HEK293 (cell line): ENCODE results near the gene WDR7.

Source experiments
- CTCF ChIA-PET: fragments of 350-600 bp; formaldehyde crosslinking; extraction: SDS; loops from one replicate; lab custom pipeline; 2021; ENCODE audit warnings: antibody characterized with exemption; lab: Yijun Ruan, JAX
- POLR2A ChIA-PET: fragments of 300-600 bp; formaldehyde crosslinking; extraction: SDS; loops from one replicate; lab custom pipeline; 2020; ENCODE audit warnings: antibody characterized with exemption, inconsistent platforms; lab: Yijun Ruan, JAX
- H3K27ac ChIP-seq: fragments of 200-500 bp; sonication (Bioruptor generic); 2 replicates; pipeline ENCODE4 v1.5.1; 2014; ENCODE audit warnings: low read depth, low read length, control low read depth, inconsistent platforms; ENCODE audit errors: extremely low read depth
- H3K36me3 ChIP-seq, 2 experiments: fragments of 200-500 bp in 1 of 2; sonication (Bioruptor generic) in 1 of 2; 1 replicate in 1 of 2; 2 replicates in 1 of 2; pipeline ENCODE4 v1.5.1; 2014 to 2017; ENCODE audit warnings: inconsistent platforms in 2 of 2, low read length in 2 of 2; ENCODE audit not compliant: control insufficient read depth in 2 of 2, insufficient read depth in 1 of 2
- H3K4me1 ChIP-seq: fragments of 200-500 bp; sonication (Bioruptor generic); 2 replicates; pipeline ENCODE4 v1.5.1; 2014; ENCODE audit warnings: mild to moderate bottlenecking, low read length, inconsistent platforms; ENCODE audit not compliant: control insufficient read depth, insufficient read depth
- H3K4me3 ChIP-seq: 2 replicates; pipeline ENCODE4 v1.5.1; 2011; ENCODE audit warnings: low read depth, mild to moderate bottlenecking, control low read depth, low read length, moderate library complexity
- H3K9me3 ChIP-seq: fragments of 200-500 bp; sonication (Bioruptor generic); 2 replicates; pipeline ENCODE4 v1.5.1; 2014; ENCODE audit warnings: low read depth, low read length, inconsistent platforms; ENCODE audit not compliant: control insufficient read depth, insufficient read depth
- PRDM10 ChIP-seq: fragments of 450-650 bp; formaldehyde crosslinking; IDR thresholded peaks from 2 replicates; pipeline ENCODE4 v1.5.1; 2016; ENCODE audit warnings: missing biosample characterization, missing genetic modification characterization
- SETDB1 ChIP-seq: IDR thresholded peaks from one replicate; pipeline ENCODE4 v1.6.1; 2017; ENCODE audit warnings: mild to moderate bottlenecking, low read length, moderate library complexity, mixed read lengths; ENCODE audit not compliant: insufficient read length
- SP3 ChIP-seq: fragments of 450-650 bp; formaldehyde crosslinking; IDR thresholded peaks from 2 replicates; pipeline ENCODE4 v1.5.1; 2016; ENCODE audit warnings: missing biosample characterization, missing genetic modification characterization
- ZBTB7A ChIP-seq: fragments of 450-650 bp; formaldehyde crosslinking; IDR thresholded peaks from 2 replicates; pipeline ENCODE4 v1.5.1; 2016; ENCODE audit warnings: low read depth, missing biosample characterization, missing genetic modification characterization
- ZFP69B ChIP-seq: fragments of 450-650 bp; formaldehyde crosslinking; IDR thresholded peaks from 2 replicates; pipeline ENCODE4 v1.5.1; 2016; ENCODE audit warnings: missing biosample characterization, missing genetic modification characterization
- ZIC2 ChIP-seq: fragments of 450-650 bp; formaldehyde crosslinking; IDR thresholded peaks from 2 replicates; pipeline ENCODE4 v1.5.1; 2016; ENCODE audit warnings: missing biosample characterization, missing genetic modification characterization
- ZNF155 ChIP-seq: fragments of 450-650 bp; formaldehyde crosslinking; IDR thresholded peaks from 2 replicates; pipeline ENCODE4 v1.5.1; 2016; ENCODE audit warnings: missing biosample characterization, missing genetic modification characterization
- ZNF223 ChIP-seq: fragments of 450-650 bp; formaldehyde crosslinking; IDR thresholded peaks from 2 replicates; pipeline ENCODE4 v1.5.1; 2016; ENCODE audit warnings: missing biosample characterization, missing genetic modification characterization
- ZNF274 ChIP-seq, 2 experiments: fragments of 200-500 bp in 1 of 2; fragments of 450-650 bp in 1 of 2; sonication (Bioruptor generic) in 1 of 2; formaldehyde crosslinking in 1 of 2; IDR thresholded peaks; 2 replicates each; pipeline versions ENCODE4 v1.5.1 to v1.6.1; 2014 to 2016; ENCODE audit warnings: borderline replicate concordance in 1 of 2, inconsistent platforms in 1 of 2, low read length in 1 of 2, missing biosample characterization in 1 of 2, missing genetic modification characterization in 1 of 2
- ZNF354C ChIP-seq: fragments of 450-650 bp; formaldehyde crosslinking; IDR thresholded peaks from 2 replicates; pipeline ENCODE4 v1.5.1; 2016; ENCODE audit warnings: missing biosample characterization, missing genetic modification characterization, low read depth, borderline replicate concordance
- ZNF404 ChIP-seq: fragments of 450-650 bp; formaldehyde crosslinking; IDR thresholded peaks from 2 replicates; pipeline ENCODE4 v1.5.1; 2017; ENCODE audit warnings: missing biosample characterization, missing genetic modification characterization
- ZNF416 ChIP-seq: fragments of 450-650 bp; formaldehyde crosslinking; IDR thresholded peaks from 2 replicates; pipeline ENCODE4 v1.5.1; 2016; ENCODE audit warnings: missing biosample characterization, missing genetic modification characterization
- ZNF48 ChIP-seq: fragments of 450-650 bp; formaldehyde crosslinking; IDR thresholded peaks from 2 replicates; pipeline ENCODE4 v1.5.1; 2016; ENCODE audit warnings: missing biosample characterization, missing genetic modification characterization
- ZNF585B ChIP-seq: fragments of 450-650 bp; formaldehyde crosslinking; IDR thresholded peaks from 2 replicates; pipeline ENCODE4 v1.5.1; 2016; ENCODE audit warnings: missing biosample characterization, missing genetic modification characterization
- ZNF701 ChIP-seq: fragments of 450-650 bp; formaldehyde crosslinking; IDR thresholded peaks from 2 replicates; pipeline ENCODE4 v1.5.1; 2016; ENCODE audit warnings: missing biosample characterization, missing genetic modification characterization
- ZNF747 ChIP-seq: fragments of 450-650 bp; formaldehyde crosslinking; IDR thresholded peaks from 2 replicates; pipeline ENCODE4 v1.5.1; 2016; ENCODE audit warnings: missing biosample characterization, missing genetic modification characterization
- ZNF837 ChIP-seq: fragments of 450-650 bp; formaldehyde crosslinking; IDR thresholded peaks from 2 replicates; pipeline ENCODE4 v1.5.1; 2016; ENCODE audit warnings: missing biosample characterization, missing genetic modification characterization
- ZSCAN16 ChIP-seq: fragments of 450-650 bp; formaldehyde crosslinking; IDR thresholded peaks from 2 replicates; pipeline ENCODE4 v1.5.1; 2016; ENCODE audit warnings: missing biosample characterization, missing genetic modification characterization
- TF ChIP-seq, protein P1 (sequence below): fragments of 450-650 bp; IDR thresholded peaks from 2 replicates; pipeline ENCODE4 v1.5.1; 2018; ENCODE audit warnings: missing biosample characterization, mild to moderate bottlenecking, missing genetic modification characterization
- TF ChIP-seq, protein P2 (sequence below): fragments of 450-650 bp; formaldehyde crosslinking; IDR thresholded peaks from 2 replicates; pipeline ENCODE4 v1.5.1; 2016; ENCODE audit warnings: missing biosample characterization, missing genetic modification characterization
- TF ChIP-seq, protein P3 (sequence below): fragments of 450-650 bp; formaldehyde crosslinking; IDR thresholded peaks from 2 replicates; pipeline ENCODE4 v1.5.1; 2016; ENCODE audit warnings: missing biosample characterization, missing genetic modification characterization, borderline replicate concordance
- TF ChIP-seq, protein P4 (sequence below): fragments of 450-650 bp; formaldehyde crosslinking; IDR thresholded peaks from 2 replicates; pipeline ENCODE4 v1.5.1; 2016; ENCODE audit warnings: missing biosample characterization, missing genetic modification characterization

Gene WDR7

DNA sequence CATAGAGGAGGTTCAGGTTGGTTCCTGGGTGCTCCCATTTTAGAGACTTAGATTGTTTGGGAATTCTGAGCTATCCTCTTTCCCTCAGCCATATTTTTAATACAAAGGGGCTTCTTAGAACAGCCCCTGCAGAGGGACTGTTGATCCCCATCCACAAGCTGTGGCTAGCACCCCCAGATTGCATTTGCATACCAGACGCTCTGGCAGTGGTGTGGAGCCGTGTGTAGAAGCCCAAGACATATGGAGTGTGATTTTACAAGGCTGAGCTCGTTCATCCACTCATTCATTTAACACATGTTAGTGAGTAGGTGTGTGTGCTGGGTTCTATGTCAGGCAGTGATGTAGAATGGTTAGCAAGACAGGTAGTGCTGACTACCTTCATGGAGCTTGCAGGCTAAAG, 329.0 kb downstream of the WDR7 start:
- ChIA-PET POLR2A (interaction anchor here (0.6 kb wide), 1 partner anchor 32 kb away, joined by 3 read pairs; no protein-coding TSS in a partner anchor), CTCF (interaction anchor here (0.6 to 1.0 kb wide), 2 partner anchors 190 to 1801 kb away, joined by 3 read pairs; no protein-coding TSS in a partner anchor)
- Histone ChIP-seq H3K4me1 (peaks cover 23% of the 10 kb centered on the region), H3K27ac (no peak overlapping the region), H3K36me3 (no peaks in the 10 kb centered on the region), H3K4me3 (no peak overlapping the region), H3K9me3 (no peaks in the 10 kb centered on the region)
- no peak for TF ChIP-seq ZIC2 (tag by site-specific recombination)
- no peak for TF ChIP-seq ZNF747
- TF ChIP-seq ZBTB7A (tag by site-specific recombination), result no peak
- TF ChIP-seq ZNF416, result no peak

GRCh38 chr18:56982766-56983165, 331.6 kb downstream of the WDR7 start:
- CTCF ChIA-PET, result no interaction called here
- no peak overlapping the region for H3K4me3 ChIP-seq
- POLR2A ChIA-PET, result no interaction called here

More at GRCh38 chr18:56982766-56983165, 331.6 kb downstream of the WDR7 start:
- H3K27ac ChIP-seq, result no peak overlapping the region
- no peaks in the 10 kb centered on the region for H3K36me3 ChIP-seq
- H3K4me1 ChIP-seq, result peaks cover 22% of the 10 kb centered on the region
- TF ChIP-seq ZFP69B (tag by site-specific recombination), result no peak
- TF ChIP-seq, protein P1, sequence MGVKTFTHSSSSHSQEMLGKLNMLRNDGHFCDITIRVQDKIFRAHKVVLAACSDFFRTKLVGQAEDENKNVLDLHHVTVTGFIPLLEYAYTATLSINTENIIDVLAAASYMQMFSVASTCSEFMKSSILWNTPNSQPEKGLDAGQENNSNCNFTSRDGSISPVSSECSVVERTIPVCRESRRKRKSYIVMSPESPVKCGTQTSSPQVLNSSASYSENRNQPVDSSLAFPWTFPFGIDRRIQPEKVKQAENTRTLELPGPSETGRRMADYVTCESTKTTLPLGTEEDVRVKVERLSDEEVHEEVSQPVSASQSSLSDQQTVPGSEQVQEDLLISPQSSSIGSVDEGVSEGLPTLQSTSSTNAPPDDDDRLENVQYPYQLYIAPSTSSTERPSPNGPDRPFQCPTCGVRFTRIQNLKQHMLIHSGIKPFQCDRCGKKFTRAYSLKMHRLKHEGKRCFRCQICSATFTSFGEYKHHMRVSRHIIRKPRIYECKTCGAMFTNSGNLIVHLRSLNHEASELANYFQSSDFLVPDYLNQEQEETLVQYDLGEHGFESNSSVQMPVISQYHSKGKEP (tag by site-specific recombination), result no peak
- no peak for TF ChIP-seq ZNF223 (tag by site-specific recombination)
- TF ChIP-seq, protein P2, sequence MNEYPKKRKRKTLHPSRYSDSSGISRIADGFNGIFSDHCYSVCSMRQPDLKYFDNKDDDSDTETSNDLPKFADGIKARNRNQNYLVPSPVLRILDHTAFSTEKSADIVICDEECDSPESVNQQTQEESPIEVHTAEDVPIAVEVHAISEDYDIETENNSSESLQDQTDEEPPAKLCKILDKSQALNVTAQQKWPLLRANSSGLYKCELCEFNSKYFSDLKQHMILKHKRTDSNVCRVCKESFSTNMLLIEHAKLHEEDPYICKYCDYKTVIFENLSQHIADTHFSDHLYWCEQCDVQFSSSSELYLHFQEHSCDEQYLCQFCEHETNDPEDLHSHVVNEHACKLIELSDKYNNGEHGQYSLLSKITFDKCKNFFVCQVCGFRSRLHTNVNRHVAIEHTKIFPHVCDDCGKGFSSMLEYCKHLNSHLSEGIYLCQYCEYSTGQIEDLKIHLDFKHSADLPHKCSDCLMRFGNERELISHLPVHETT (tag by site-specific recombination), result no peak
- TF ChIP-seq, protein P3, sequence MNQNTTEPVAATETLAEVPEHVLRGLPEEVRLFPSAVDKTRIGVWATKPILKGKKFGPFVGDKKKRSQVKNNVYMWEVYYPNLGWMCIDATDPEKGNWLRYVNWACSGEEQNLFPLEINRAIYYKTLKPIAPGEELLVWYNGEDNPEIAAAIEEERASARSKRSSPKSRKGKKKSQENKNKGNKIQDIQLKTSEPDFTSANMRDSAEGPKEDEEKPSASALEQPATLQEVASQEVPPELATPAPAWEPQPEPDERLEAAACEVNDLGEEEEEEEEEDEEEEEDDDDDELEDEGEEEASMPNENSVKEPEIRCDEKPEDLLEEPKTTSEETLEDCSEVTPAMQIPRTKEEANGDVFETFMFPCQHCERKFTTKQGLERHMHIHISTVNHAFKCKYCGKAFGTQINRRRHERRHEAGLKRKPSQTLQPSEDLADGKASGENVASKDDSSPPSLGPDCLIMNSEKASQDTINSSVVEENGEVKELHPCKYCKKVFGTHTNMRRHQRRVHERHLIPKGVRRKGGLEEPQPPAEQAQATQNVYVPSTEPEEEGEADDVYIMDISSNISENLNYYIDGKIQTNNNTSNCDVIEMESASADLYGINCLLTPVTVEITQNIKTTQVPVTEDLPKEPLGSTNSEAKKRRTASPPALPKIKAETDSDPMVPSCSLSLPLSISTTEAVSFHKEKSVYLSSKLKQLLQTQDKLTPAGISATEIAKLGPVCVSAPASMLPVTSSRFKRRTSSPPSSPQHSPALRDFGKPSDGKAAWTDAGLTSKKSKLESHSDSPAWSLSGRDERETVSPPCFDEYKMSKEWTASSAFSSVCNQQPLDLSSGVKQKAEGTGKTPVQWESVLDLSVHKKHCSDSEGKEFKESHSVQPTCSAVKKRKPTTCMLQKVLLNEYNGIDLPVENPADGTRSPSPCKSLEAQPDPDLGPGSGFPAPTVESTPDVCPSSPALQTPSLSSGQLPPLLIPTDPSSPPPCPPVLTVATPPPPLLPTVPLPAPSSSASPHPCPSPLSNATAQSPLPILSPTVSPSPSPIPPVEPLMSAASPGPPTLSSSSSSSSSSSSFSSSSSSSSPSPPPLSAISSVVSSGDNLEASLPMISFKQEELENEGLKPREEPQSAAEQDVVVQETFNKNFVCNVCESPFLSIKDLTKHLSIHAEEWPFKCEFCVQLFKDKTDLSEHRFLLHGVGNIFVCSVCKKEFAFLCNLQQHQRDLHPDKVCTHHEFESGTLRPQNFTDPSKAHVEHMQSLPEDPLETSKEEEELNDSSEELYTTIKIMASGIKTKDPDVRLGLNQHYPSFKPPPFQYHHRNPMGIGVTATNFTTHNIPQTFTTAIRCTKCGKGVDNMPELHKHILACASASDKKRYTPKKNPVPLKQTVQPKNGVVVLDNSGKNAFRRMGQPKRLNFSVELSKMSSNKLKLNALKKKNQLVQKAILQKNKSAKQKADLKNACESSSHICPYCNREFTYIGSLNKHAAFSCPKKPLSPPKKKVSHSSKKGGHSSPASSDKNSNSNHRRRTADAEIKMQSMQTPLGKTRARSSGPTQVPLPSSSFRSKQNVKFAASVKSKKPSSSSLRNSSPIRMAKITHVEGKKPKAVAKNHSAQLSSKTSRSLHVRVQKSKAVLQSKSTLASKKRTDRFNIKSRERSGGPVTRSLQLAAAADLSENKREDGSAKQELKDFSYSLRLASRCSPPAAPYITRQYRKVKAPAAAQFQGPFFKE (tag by site-specific recombination), result no peak
- no peak for TF ChIP-seq ZNF701 (tag by site-specific recombination)
- no peak for TF ChIP-seq ZNF404
- TF ChIP-seq ZSCAN16 (tag by site-specific recombination), result no peak
- TF ChIP-seq PRDM10 (tag by site-specific recombination), result no peak
- TF ChIP-seq ZNF48 (tag by site-specific recombination), result no peak
- TF ChIP-seq ZNF837, result no peak
- no peak for TF ChIP-seq ZNF354C (tag by site-specific recombination)
- TF ChIP-seq ZNF585B (tag by site-specific recombination), result no peak
- no peak for TF ChIP-seq SETDB1
- no peak for TF ChIP-seq ZNF274 (IDR thresholded peaks at IDR 0.05; ENCODE audit: low read length)
- no peak for TF ChIP-seq ZNF274 (tag by site-specific recombination; IDR thresholded peaks at IDR 0.05; ENCODE audit: borderline replicate concordance)
- TF ChIP-seq SP3 (tag by site-specific recombination), result no peak
- TF ChIP-seq ZNF155 (tag by site-specific recombination), result no peak
- TF ChIP-seq, protein P4, sequence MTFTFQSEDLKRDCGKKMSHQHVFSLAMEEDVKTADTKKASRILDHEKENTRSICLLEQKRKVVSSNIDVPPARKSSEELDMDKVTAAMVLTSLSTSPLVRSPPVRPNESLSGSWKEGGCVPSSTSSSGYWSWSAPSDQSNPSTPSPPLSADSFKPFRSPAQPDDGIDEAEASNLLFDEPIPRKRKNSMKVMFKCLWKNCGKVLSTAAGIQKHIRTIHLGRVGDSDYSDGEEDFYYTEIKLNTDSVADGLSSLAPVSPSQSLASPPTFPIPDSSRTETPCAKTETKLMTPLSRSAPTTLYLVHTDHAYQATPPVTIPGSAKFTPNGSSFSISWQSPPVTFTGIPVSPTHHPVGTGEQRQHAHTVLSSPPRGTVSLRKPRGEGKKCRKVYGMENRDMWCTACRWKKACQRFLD, result no peak
- TF ChIP-seq, all 188 proteins: peak for 0
- no peaks in the 10 kb centered on the region for H3K9me3 ChIP-seq
